ENCODE data around the gene HACD2.

The HACD2 gene

GRCh38 chr3:123561188-123561587 is 23.7 kb downstream of the HACD2 start:
- TF ChIP-seq CTCF (IDR thresholded peaks at IDR 0.05), result no peak

- peak; percentile 75 for TF ChIP-seq CTCF (IDR thresholded peaks at IDR 0.05)
Measured at GRCh38 chr3:123559040-123559861, 25.6 kb downstream of the HACD2 start.

GRCh38 chr3:123553536-123553935 is 31.3 kb downstream of the HACD2 start:
- TF ChIP-seq CTCF (IDR thresholded peaks at IDR 0.05), result no peak

GRCh38 chr3:123552768-123553167 is 32.1 kb downstream of the HACD2 start:
- TF ChIP-seq CTCF (IDR thresholded peaks at IDR 0.05), result no peak

- TF ChIP-seq CTCF (IDR thresholded peaks at IDR 0.05), result peak; percentile 82
Measured at GRCh38 chr3:123552095-123552714, 32.6 kb downstream of the HACD2 start.

- no peak for TF ChIP-seq CTCF (IDR thresholded peaks at IDR 0.05)
Measured at GRCh38 chr3:123547881-123548519, 36.9 kb downstream of the HACD2 start.

- TF ChIP-seq CTCF (IDR thresholded peaks at IDR 0.05), result no peak
Measured at GRCh38 chr3:123546133-123546755, 38.6 kb downstream of the HACD2 start.

Measured in LNCAP (cell line).